GM18909 (cell line): ENCODE measurements around the gene SLC25A19.
"Not testable (repeated sequence)": the region's sequence is repeated elsewhere in the genome, so short reads cannot be mapped to it uniquely, and the experiment has no call there.

Source experiments
- ATAC-seq: cut with Tn5 transposase; IDR thresholded peaks from one replicate; pipeline ENCODE4 v1.9.1; 2021; ENCODE audit warnings: mild to moderate bottlenecking; ENCODE audit not compliant: unreplicated experiment, poor library complexity

The SLC25A19 gene

DNA sequence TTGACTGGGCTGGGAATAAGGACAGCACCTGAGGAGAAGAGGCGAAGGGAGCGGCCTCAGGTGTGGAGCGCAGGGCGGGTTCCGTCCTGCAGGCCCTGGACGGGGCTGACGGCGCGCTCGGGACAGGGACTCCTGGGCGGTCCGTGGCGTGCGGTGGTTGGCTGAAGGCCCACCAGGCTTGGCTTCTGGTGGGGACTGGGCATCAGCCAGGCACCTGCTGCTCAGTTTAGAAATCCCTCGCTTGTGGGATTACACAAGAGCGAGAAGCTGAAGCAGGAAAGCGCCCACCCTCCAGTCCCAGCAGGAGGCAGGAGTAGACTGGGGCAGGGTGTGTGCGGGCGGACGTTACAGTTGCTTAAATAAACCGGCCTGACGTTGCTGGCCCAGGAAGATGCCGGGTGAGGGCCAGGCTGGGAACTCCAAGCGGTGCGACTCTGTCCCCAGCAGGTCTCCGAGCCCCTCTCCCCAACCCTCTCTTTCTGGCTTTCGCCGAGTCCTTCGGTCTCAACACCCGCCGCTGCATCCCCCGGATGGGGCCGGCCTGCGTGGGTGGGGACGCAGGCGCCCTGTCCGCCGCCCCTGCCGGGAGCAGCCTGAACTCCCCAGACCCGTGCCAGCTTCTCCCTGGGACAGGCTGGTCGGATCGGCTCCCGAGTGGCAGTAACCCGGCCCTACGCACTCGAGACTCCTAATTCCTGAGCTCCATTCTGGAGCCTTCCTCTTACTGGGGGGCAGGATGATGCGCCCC is 18.8 kb downstream of the SLC25A19 start:
- ATAC-seq: peak; percentile 38

DNA sequence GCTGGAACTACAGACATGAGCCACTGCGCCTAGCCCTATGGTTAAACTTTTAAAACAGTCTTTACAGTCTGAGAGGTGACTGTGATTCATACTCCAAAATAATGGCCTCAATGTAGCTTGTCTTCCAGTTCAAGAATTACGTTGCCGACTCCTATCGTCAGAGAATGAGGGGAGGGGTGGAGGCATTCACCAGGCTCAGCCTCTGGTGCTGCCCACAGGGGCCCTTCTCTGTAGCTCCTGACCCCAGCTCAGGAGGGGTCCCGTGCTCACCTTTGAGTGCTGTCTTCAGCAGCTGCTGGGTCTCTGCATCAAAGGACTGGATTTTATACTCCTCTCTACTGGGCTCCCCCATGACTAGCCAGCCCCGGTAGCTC is 19.4 kb downstream of the SLC25A19 start:
- ATAC-seq: no peak

DNA sequence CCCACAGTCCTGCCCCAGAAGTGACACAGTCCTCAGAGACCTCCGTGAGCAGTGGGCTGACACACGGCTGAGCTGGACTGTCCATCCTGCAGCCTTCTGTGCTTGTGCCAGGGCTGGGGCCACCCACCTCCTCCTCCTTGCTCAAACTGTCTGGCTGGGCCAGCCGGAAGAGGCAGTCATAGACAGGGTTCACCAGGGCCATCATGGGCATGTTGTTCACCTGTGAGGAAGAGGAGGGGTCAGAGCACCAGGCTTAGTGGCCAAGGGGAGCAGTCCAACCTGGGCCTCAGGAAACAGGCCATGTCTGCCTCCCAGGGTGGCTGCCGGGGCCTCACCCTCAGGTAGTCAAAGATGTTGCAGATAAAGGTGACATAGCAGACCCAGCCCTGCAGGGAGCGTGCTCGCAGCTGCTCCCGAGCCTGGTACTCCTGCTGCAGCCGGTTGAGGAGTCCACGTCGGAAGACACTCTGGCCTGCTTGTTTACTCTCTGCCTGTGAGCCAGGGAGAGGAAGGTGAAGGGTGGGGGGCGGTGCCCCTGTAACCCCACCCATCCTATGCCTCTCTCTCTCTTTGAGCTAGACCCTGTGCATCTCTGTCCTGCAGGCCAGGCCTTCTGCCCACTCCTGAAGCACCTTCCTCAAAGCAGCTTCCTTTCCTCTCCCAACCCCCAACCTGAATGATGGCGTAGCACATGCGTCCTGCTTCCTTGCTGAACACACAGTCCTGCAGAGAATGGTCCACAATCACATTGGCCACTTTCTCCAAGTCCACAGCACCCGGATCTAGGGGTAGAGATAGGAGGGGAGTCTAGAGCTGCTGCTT is 21.6 kb downstream of the SLC25A19 start:
- ATAC-seq: no peak

- no peak for ATAC-seq
Observed at GRCh38 chr17:75267153-75267410, 22.2 kb downstream of the SLC25A19 start.

GRCh38 chr17:75266316-75267152 is 22.7 kb downstream of the SLC25A19 start:
- no peak for ATAC-seq

DNA sequence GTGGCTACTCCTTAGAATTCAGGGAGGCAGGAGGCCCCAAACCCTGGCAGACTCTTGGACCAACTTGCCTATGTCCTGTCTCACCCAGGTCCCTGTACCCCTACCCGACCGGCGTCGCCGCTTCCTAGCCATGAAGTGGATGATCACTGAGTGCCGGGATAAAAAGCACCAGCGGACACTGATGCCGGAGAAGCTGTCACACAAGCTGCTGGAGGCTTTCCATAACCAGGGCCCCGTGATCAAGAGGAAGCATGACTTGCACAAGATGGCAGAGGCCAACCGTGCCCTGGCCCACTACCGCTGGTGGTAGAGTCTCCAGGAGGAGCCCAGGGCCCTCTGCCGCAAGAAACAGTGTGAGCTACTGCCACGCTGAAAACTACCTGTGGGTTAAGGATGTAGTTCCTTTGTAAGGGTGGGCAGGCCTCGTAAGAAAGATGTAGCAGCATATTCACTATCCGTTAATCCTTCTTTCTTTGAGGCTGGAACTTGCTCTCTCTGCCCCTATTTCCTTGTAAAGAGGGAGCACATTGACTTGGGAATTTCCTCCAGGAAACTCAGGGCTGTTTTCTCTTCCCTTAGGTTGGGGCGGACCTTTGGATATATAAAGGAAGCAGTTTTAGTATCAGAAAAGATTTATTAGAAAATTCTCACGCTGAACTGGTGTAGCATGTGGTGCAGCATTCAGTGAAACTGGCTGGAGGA is 23.5 kb downstream of the SLC25A19 start:
- no peak for ATAC-seq

DNA sequence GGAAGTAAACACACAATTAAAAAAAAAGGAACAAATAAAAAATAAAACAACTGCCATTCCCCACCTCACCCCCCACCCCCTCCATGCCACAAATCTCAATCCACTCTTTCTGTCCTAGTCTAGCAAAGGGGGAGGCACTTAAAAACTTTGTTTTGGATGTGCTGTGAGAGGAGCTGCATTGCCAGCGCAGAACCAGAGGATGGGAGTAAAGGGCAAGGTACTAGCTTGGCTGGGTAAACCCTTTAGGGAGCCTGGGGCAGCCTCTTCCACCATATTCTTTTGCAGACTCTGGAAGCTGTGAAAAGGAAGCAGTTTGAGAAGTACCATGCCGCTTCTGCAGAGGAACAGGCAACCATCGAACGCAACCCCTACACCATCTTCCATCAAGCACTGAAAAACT is 26.2 kb downstream of the SLC25A19 start:
- ATAC-seq: no peak

- ATAC-seq: peak; percentile 9
Observed at GRCh38 chr17:75262112-75262606, 27.1 kb downstream of the SLC25A19 start.

- ATAC-seq: peak; percentile 91
Observed at GRCh38 chr17:75261336-75262111, 27.7 kb downstream of the SLC25A19 start, which contains the start of the genes GGA3 and MRPS7. Gene GGA3 (minus strand): TSS chr17:75261606. CDS start chr17:75261587, 19 bp downstream. Gene MRPS7 (plus strand): TSS chr17:75261879. CDS start chr17:75261901, 22 bp downstream.

GRCh38 chr17:75260641-75261335 is 28.4 kb downstream of the SLC25A19 start:
- ATAC-seq: peak; percentile 40

DNA sequence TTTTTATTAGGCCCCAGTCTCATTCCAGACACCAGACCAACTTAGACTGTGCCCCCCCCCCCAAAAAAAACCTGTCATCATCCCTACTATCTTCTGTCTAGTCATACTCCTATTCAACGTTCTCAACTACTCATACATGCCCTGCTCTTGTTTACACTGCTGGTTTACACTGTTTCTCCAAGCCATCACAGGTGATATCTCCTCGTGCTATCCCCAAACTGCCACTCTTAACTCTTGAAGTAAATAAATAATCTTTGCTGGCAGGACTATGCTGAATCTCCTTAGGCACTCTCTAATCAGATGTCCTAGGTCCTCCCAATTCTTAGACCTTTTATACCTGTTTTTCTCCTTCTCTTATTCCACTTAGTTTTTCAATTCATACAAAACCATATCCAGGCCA is 32.0 kb downstream of the SLC25A19 start:
- ATAC-seq: not testable (repeated sequence)

DNA sequence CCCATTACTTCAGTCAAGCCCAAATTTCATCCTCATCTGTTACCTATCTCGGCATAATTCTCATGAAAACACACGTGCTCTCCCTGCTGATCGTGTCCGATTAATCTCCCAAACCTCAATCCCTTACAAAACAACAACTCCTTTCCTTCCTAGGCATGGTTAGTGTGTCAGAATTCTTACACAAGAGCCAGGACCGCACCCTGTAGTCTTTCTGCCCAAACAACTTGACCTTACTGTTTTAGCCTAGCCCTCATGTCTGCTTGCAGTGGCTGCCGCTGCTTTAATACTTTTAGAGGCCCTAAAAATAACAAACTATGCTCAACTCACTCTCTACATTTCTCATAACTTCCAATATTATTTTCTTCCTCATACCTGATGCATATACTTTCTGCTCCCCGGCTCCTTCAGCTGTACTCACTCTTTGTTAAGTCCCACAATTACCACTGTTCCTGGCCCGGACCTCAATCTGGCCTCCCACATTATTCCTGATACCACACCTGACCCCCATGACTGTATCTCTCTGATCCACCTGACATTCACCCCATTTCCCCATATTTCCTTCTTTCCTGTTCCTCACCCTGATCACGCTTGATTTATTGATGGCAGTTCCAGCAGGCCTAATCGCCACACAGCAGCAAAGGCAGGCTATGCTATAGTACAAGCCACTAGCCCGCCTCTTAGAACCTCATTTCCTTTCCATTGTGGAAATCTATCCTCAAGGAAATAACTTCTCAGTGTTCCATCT is 33.1 kb downstream of the SLC25A19 start:
- not testable (repeated sequence) for ATAC-seq

DNA sequence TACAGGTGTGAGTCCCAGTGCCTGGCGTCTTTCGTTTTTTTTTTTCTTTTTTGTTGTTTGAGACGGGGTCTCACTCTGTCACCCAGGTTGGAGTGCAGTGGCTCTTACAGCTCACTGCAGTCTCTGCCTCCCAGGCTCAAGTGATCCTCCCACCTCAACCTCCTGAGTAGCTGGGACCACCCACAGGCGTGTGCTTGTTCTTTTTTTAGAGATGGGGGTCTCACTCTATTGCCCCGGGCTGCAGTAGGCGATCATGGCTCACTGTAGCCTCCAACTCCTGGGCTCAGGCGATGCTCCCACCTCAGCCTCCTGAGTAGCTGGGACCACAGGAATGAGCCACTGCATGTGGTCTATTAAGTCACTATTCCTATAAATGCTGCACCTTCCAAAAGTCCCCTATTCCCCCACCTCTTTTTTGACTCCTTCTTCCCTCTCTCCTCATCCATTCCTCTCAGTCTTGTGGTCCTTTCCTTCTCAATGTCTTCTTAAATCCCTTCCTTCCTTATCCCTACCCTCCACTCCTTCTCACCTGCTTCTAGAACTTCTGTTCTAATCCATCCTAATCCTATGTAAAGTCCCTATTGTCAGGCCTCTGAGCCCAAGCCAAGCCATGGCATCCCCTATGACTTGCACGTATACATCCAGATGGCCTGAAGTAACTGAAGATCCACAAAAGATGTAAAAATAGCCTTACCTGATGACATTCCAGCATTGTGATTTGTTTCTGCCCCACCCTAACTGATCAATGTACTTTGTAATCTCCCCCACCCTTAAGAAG is 37.0 kb downstream of the SLC25A19 start:
- ATAC-seq: no peak

DNA sequence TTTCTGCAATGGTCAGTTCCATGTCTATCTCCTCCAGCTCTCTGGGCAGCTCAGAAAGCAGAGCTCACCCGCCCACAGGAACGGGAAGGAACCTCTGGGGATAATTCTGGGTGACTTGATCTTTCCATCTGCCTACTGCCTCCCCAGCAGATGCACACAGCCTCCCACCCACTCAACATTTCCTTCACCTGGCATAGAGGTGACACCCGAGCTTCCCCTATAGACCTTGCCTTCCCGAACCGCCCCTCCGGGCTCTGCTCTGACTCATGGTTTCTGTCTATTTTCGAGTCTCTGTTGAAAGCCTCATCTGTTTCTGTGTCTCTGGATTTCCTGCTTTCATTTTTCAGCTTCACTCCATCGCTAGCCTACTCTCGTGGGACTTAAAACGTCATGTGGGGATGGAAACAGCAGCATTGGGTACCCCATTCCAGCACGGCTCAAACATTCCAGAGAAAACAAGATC is 39.2 kb downstream of the SLC25A19 start:
- peak; percentile 86 for ATAC-seq

DNA sequence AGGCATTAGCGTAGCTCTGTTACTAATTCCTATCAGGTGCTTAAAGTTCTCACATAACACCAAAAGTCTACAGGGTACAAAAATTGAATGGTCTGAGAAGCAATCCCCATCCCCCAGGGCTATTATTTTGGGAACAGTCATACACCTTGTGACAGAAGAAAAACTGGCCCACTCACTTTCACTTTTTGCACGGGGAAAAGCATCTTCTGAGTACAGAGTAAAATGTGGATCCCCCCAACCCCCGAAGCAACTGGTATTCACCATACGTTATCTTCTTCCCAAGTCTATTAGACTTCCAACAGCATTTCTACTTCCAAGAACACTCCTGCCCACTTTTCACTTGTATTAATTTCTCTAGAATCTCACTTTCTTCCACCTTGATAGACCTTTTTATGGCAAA is 39.7 kb downstream of the SLC25A19 start:
- ATAC-seq: no peak

DNA sequence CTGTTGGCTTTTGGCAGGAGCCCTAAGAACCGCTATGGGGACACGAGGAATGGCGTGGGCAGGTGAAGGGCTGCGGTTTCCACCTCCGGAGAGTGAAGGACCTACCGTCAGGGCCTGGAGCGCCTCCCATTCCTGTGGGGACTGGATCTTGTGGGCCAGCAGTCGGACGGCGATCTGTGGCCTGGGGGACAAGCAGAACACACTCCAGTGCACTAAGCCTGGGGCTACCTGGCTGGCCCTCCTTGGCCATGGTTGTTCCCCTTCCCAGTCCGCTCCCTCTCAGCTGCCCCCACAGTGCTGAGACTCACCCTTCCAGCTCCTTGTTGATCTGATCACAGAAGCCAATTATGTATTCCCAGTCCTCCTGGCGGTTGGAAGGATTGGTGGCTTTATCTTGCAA is 42.8 kb downstream of the SLC25A19 start:
- no peak for ATAC-seq

DNA sequence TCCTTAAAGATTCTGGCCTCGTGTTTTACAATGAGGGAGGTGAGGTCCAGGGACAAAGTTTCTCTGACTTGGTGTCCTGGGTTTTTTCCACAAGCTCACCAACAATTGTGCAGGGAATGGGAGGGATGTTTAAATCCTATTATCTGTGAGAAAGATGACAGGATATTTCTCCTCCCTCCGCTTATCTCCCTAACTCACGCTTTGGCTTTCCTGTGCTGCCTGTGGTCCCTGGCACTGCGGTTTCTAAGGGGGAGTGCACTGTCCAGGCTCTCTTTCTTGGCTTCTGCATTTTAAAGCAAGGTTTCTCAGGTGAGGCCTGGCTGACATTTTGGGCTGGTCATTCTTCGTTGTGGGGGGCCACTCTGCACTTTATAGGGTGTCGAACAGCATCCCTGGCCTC is 44.2 kb downstream of the SLC25A19 start:
- no peak for ATAC-seq
